Heart left ventricle (tissue), 16 donors: Measurements from ENCODE around the gene IL2RA. TPM values are rescaled to one million over a fixed set of nuclear protein-coding genes. Genes with fewer than 3 reads are reported as not detected.

ENCODE experiments used
- ATAC-seq, 4 donors: fragments of 200-7000 bp; cut with Tn5 transposase; one replicate each; pipeline ENCODE4 v1.9.1; 2020 to 2022; ENCODE audit warnings: moderate library complexity in 4 of 4, mild to moderate bottlenecking in 3 of 4, moderate number of reproducible peaks in 1 of 4
- DNase-seq, 5 donors: peaks; one replicate each; pipeline ENCODE4 v3.0.0-alpha.2; 2020
- H3K27ac ChIP-seq, 12 donors: fragments of 200-600 bp; sonication (generic) in 4 of 12; one replicate each; pipeline versions ENCODE4 v1.5.0 to v1.8.0; 2016 to 2022; ENCODE audit warnings: mild to moderate bottlenecking in 2 of 12
- H3K27me3 ChIP-seq, 9 donors: fragments of 200-600 bp; sonication (generic) in 2 of 9; one replicate each; pipeline versions ENCODE4 v1.5.1 to v1.8.0; 2016 to 2022; ENCODE audit warnings: mild to moderate bottlenecking in 3 of 9
- H3K36me3 ChIP-seq, 9 donors: fragments of 200-600 bp; sonication (generic) in 2 of 9; one replicate each; pipeline versions ENCODE4 v1.5.0 to v1.8.0; 2018 to 2022; ENCODE audit warnings: mild to moderate bottlenecking in 2 of 9
- H3K4me1 ChIP-seq, 12 donors: fragments of 200-600 bp; sonication (generic) in 4 of 12; one replicate each; pipeline versions ENCODE4 v1.5.0 to v1.8.0; 2016 to 2022; ENCODE audit warnings: mild to moderate bottlenecking in 3 of 12
- H3K4me3 ChIP-seq, 12 donors: fragments of 200-600 bp; sonication (generic) in 4 of 12; one replicate each; pipeline versions ENCODE4 v1.5.0 to v1.8.0; 2017 to 2022; ENCODE audit warnings: mild to moderate bottlenecking in 9 of 12, moderate library complexity in 4 of 12
- H3K9me3 ChIP-seq, 12 donors: fragments of 200-600 bp; sonication (generic) in 4 of 12; one replicate each; pipeline versions ENCODE4 v1.5.0 to v1.8.0; 2016 to 2022; ENCODE audit warnings: mild to moderate bottlenecking in 1 of 12
- CTCF ChIP-seq, 12 donors: fragments of 200-600 bp; sonication (generic) in 4 of 12; IDR thresholded peaks; one replicate each; pipeline versions ENCODE4 v1.5.0 to v1.8.0; 2018 to 2022; ENCODE audit warnings: antibody characterized with exemption in 12 of 12, mild to moderate bottlenecking in 5 of 12
- POLR2A ChIP-seq, 2 donors: fragments of 450-650 bp; IDR thresholded peaks; one replicate each; pipeline ENCODE4 v1.6.1; 2017; ENCODE audit warnings: antibody characterized with exemption in 2 of 2, mild to moderate bottlenecking in 2 of 2, moderate library complexity in 2 of 2
- WGBS, 4 donors: extraction: QIAGEN DNeasy Blood & Tissue Kit in 2 of 4; methylation state at CpG; one replicate each; pipeline versions ENCODE4 v1.1.5 to v1.1.7; 2013 to 2018; 5-methylcytosine and 5-hydroxymethylcytosine counted together
- intact Hi-C, 10 donors: fragments of 100-400 bp; cut with DNase I; formaldehyde crosslinking; loops; one replicate each; pipeline versions ENCODE4 v1.11.1 to v1.14.2; 2022
- polyA plus RNA-seq, 2 donors: library from polyadenylated mRNA; stranded (reverse); fragments of 200-250 nt; gene quantifications; one replicate each; pipeline ENCODE4 v1.2.3, GENCODE V29; 2013
- total RNA-seq, 9 donors: library from RNA; depleted of rRNA in 2 of 9; stranded (reverse); fragments of >200 nt in 2 of 9; fragmentation: NEBNext Ultra II Directional in 3 of 9; extraction: Animal tissue kit (Norgen Biotek cat#: 25700) in 3 of 9; gene quantifications; one replicate each; pipeline versions ENCODE4 v1.1.0 to v1.2.4, GENCODE V29; 2016 to 2023
- donor health status: ischemic (EF 13 %, LVEDD 7.1; RV severe dilation, severe dysfunction).
- donor health status: healthy with polysubstance abuse.
- donor health status: DM: no; HTN: yes; CAD: no.
- donor health status: DM: no; HTN: no; CAD: no.
- donor health status: ischemic (EF 25% LVEDD 6.9; RV normal size, moderate dysfunction).
- donor health status: ischemic (EF 25% LVEDD 5.7; RV mildly dilated, moderate dysfunction).
- donor health status: healthy.
- donor health status: DM: yes; HTN: yes; CAD: no.
- donor health status: ischemic (EF 35%, LVEDD 5.7; RV mildly dilated, moderate dysfunction).
- donor health status: nonischemic (EF 11% LVEDD 7.7; RV severe dilation, severe dysfunction).
- donor health status: DM: yes; HTN: yes; CAD: no.
- donor health status: PGD.
- donor health status: ischemic (EF 29% LVEDD 5.4; RV normal size, mild dysfunction).
- donor health status: nonischemic (EF 23%, LVEDD 6.1; RV moderate dilation, normal function).

The IL2RA gene
- total and polyA plus RNA-seq, 11 donors = 0.11 to 11.1 (median 0.90) TPM; not detected in 1

DNA sequence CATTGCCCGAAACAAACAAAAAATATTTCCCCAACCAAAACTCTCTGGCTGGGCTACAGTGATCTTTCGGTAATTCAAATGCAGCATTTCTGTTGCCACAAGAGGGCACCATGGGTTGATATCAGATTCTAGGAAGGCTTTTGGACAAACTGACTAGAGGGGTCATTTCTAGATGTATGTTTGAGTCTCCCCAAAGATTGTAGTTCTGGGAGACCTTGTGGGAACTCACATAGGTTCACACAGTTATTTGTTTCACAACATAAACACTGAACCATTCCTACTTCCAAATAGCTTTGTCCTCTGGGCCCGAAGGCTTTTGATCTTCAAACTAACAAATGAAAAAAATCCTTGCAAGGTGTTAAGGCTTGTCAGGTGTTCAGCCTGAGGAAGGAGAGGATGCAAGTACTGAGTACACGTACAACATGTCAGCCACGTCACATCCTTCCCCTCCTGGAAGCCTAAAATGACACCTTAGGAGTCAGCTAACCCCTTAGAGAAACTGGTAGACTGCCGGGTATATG, 47.9 kb downstream of the IL2RA start:
- peak overlapping the region in 2 of 12 donors; percentile 1 to 2 for H3K27ac ChIP-seq
- H3K4me1 ChIP-seq = peaks cover 0 to 16% (median 5%) of the 10 kb centered on the region in 12 donors
- H3K36me3 ChIP-seq = no peaks in the 10 kb centered on the region
- 50 to 58% (median 52%) methylated on average over 6 of the region's 6 CpGs for WGBS, 4 donors
- DNase-seq (peak in 2 of 5 donors; percentile 44 to 58), ATAC-seq (peak in 3 of 4 donors; percentile 20 to 64 (median 50))
- intact Hi-C loops = loop anchor here (2.0 to 10.0 kb wide), 13 partner anchors 33 to 390 kb away; partner anchors contain the start of gene RBM17 (in 4 of the 10)
- no peaks in the 10 kb centered on the region for H3K27me3 ChIP-seq
- TF ChIP-seq CTCF (IDR thresholded peaks at IDR 0.05) (peak; percentile 71 to 86 (median 75)), POLR2A (IDR thresholded peaks at IDR 0.05) (no peak)
- no peak overlapping the region for H3K4me3 ChIP-seq
- H3K9me3 ChIP-seq = no peaks in the 10 kb centered on the region

DNA sequence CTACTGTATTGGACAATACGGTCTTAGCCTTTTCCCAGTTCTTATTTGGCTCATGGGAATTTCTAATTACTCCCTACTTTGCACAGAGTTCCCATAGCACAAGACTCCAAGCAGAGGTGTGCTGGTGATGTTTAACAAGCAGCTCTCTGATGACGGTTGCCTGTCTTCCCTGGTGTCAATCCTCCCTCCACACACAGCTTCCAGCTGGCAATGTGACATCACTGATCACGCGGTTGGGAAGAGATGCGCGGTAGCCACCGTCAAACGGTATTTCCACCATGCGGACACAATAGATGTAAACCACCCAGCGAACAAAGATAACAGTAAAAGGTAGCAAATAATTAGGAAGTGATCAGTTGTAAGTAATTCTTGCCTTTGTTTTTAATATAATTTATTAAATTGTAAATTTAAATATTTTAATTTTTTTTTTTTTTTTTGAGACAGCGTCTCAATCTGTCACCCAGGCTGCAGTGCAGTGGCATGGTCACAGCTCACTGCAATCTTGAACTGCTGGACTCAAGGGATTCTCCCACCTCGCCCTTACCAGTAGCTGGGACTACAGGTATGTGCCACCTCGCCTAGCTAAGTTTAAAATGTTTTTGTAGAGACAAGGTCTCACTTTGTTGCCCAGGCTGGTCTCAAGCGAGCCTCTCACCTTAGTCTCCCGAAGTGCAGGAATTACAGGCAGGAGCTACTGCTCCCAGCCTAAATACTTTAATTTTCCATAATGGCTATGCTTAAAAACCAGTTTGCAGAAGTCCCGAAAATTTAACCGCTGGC, 48.6 kb downstream of the IL2RA start:
- no peaks in the 10 kb centered on the region for H3K27me3 ChIP-seq
- ATAC-seq (no peak), DNase-seq (no peak)
- H3K27ac ChIP-seq = peak overlapping the region in 3 of 12 donors; percentile 1 to 17 (median 2)
- intact Hi-C loops = loop anchor here (2.0 to 10.0 kb wide), 13 partner anchors 34 to 391 kb away; partner anchors contain the start of gene RBM17 (in 5 of the 10)
- TF ChIP-seq POLR2A (IDR thresholded peaks at IDR 0.05) = no peak
- TF ChIP-seq CTCF (IDR thresholded peaks at IDR 0.05) = no peak
- H3K36me3 ChIP-seq = no peaks in the 10 kb centered on the region
- H3K4me3 ChIP-seq = no peak overlapping the region
- H3K9me3 ChIP-seq = no peaks in the 10 kb centered on the region
- WGBS, 4 donors = 72 to 82% (median 78%) methylated on average over 17 of the region's 17 CpGs
- H3K4me1 ChIP-seq = peaks cover 0 to 21% (median 5%) of the 10 kb centered on the region in 12 donors

DNA sequence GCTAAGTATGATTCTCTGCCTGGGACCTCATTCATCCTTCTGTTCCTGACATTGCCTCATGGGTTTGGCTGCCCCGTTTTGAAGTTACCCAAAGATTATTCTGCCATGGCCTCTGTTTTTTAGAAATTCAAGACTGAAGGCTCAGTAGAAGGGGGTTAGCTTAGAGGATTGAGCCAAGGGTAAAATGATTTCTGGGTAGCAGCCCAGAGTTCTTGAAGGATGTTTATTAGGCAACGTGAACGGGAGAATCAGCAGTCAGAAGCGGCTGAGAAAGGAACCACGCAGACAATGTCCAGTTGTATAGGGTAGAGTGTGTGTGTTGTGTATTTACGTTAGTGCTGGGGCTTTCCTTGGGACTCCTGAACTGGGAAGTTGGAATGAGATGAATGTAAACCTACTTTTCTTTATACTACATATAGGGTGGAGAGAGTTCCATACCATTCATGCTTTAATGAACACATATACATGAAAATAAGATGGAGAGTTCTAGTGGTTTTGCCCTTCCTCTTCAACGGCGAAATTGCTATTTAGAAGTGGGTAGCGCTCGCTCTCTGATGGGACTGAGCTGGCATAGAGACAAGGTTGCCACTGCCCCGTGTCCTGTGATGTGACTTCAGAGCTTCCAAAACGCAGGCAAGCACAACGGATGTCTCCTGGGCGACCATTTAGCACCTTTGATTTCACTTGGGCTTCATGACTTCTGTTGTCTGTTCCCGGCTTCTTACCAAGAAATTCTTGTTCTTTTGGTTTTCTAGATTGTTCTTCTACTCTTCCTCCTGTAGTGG, 49.9 kb downstream of the IL2RA start:
- H3K4me1 ChIP-seq = peaks cover 0 to 21% (median 0%) of the 10 kb centered on the region in 12 donors
- TF ChIP-seq CTCF (IDR thresholded peaks at IDR 0.05) = no peak
- no peak for TF ChIP-seq POLR2A (IDR thresholded peaks at IDR 0.05)
- DNase-seq (no peak), ATAC-seq (no peak)
- WGBS, 4 donors = 88 to 90% (median 88%) methylated on average over 15 of the region's 15 CpGs
- intact Hi-C loops = loop anchor here in 8 of 10 donors (2.0 to 10.0 kb wide), 10 partner anchors 35 to 392 kb away; partner anchors contain the start of gene RBM17 (in 3 of the 8)
- peaks cover 0 to 5% (median 0%) of the 10 kb centered on the region in 12 donors for H3K9me3 ChIP-seq
- H3K36me3 ChIP-seq = no peaks in the 10 kb centered on the region
- no peak overlapping the region for H3K27ac ChIP-seq
- H3K27me3 ChIP-seq = no peaks in the 10 kb centered on the region
- H3K4me3 ChIP-seq = no peak overlapping the region
